CD14-positive monocyte (primary cell): ENCODE results near the gene SRRM3. TPM values are rescaled to one million over a fixed set of nuclear protein-coding genes. Genes with fewer than 3 reads are reported as not detected.

Experiments
- DNase-seq, 3 donors: peaks; one replicate each; pipeline ENCODE4 v3.0.0-alpha.2; 2011 to 2022
- H2AFZ ChIP-seq: 2 replicates; pipeline ENCODE4 v1.6.0; 2012; ENCODE audit warnings: mild to moderate bottlenecking, low read depth, low read length, inconsistent platforms; ENCODE audit not compliant: insufficient read depth, poor library complexity, severe bottlenecking
- H3K27ac ChIP-seq, 2 donors: 1 replicate in 1 of 2; 2 replicates in 1 of 2; pipeline ENCODE4 v1.5.1; 2012 to 2013; ENCODE audit warnings: low read length in 2 of 2, control low read depth in 1 of 2, inconsistent platforms in 1 of 2, low read depth in 1 of 2, mild to moderate bottlenecking in 1 of 2
- H3K27me3 ChIP-seq, 2 donors: one replicate each; pipeline versions ENCODE4 v1.6.0 to v1.6.1; 2011 to 2013; ENCODE audit warnings: low read length in 2 of 2; ENCODE audit not compliant: control insufficient read depth in 2 of 2, insufficient read depth in 2 of 2
- H3K36me3 ChIP-seq, 2 donors: replicated peaks in 1 of 2; 1 replicate in 1 of 2; 2 replicates in 1 of 2; pipeline versions ENCODE4 v1.5.1 to v1.6.1; 2012 to 2013; ENCODE audit warnings: low read length in 2 of 2, control low read depth in 1 of 2, inconsistent platforms in 1 of 2, mild to moderate bottlenecking in 1 of 2; ENCODE audit not compliant: insufficient read depth in 2 of 2, control insufficient read depth in 1 of 2
- H3K4me1 ChIP-seq, 2 donors: 1 replicate in 1 of 2; 2 replicates in 1 of 2; pipeline versions ENCODE4 v1.5.1 to v1.6.1; 2012 to 2013; ENCODE audit warnings: low read length in 2 of 2, control low read depth in 1 of 2, inconsistent platforms in 1 of 2, mild to moderate bottlenecking in 1 of 2, moderate library complexity in 1 of 2; ENCODE audit not compliant: insufficient read depth in 2 of 2, control insufficient read depth in 1 of 2
- H3K4me2 ChIP-seq: replicated peaks from 2 replicates; pipeline ENCODE3; 2012; ENCODE audit warnings: low read length, moderate library complexity, mild to moderate bottlenecking; ENCODE audit not compliant: poor library complexity, severe bottlenecking; ENCODE audit errors: extremely low read depth
- H3K4me3 ChIP-seq, 3 experiments: fragments of 200-600 bp in 1 of 3; sonication (generic) in 1 of 3; replicated peaks in 1 of 3; 1 replicate in 2 of 3; 2 replicates in 1 of 3; pipeline ENCODE4 v1.5.1; 2011 to 2013; ENCODE audit warnings: low read length in 3 of 3, mild to moderate bottlenecking in 3 of 3, control low read depth in 2 of 3, low read depth in 2 of 3, inconsistent platforms in 1 of 3, moderate library complexity in 1 of 3
- H3K79me2 ChIP-seq: 2 replicates; pipeline ENCODE4 v1.6.0; 2012; ENCODE audit warnings: mild to moderate bottlenecking, control low read depth, inconsistent platforms, low read length, moderate library complexity; ENCODE audit not compliant: insufficient read depth
- H3K9ac ChIP-seq: 2 replicates; pipeline ENCODE4 v1.6.0; 2017; ENCODE audit warnings: low read length, mild to moderate bottlenecking; ENCODE audit not compliant: insufficient read depth, poor library complexity, severe bottlenecking
- H3K9me3 ChIP-seq, 2 donors: replicated peaks in 1 of 2; 1 replicate in 1 of 2; 2 replicates in 1 of 2; pipeline versions ENCODE4 v1.5.1 to v1.6.1; 2012 to 2013; ENCODE audit warnings: low read length in 2 of 2, control low read depth in 1 of 2; ENCODE audit not compliant: control insufficient read depth in 1 of 2, insufficient read depth in 1 of 2
- H4K20me1 ChIP-seq: 2 replicates; pipeline ENCODE4 v1.6.0; 2012; ENCODE audit warnings: mild to moderate bottlenecking, low read length, control low read depth, moderate library complexity; ENCODE audit not compliant: insufficient read depth
- H3K27ac Mint-ChIP-seq, 7 donors: one replicate each; pipeline ENCODE4 v1.8.0; 2020; ENCODE audit warnings: mild to moderate bottlenecking in 7 of 7, mixed read lengths in 7 of 7, moderate library complexity in 6 of 7, inconsistent platforms in 2 of 7
- H3K27me3 Mint-ChIP-seq, 3 donors: one replicate each; pipeline ENCODE4 v1.8.0; 2021 to 2022; ENCODE audit warnings: low read depth in 3 of 3, mild to moderate bottlenecking in 3 of 3, mixed read lengths in 3 of 3, moderate library complexity in 3 of 3, inconsistent platforms in 1 of 3
- H3K36me3 Mint-ChIP-seq, 2 donors: one replicate each; pipeline ENCODE4 v1.8.0; 2020; ENCODE audit warnings: mixed read lengths in 2 of 2, inconsistent platforms in 1 of 2, mild to moderate bottlenecking in 1 of 2
- H3K4me1 Mint-ChIP-seq: one replicate; pipeline ENCODE4 v1.8.0; 2020; ENCODE audit warnings: mild to moderate bottlenecking, mixed read lengths
- H3K4me3 Mint-ChIP-seq, 2 donors: one replicate each; pipeline ENCODE4 v1.8.0; 2020; ENCODE audit warnings: mild to moderate bottlenecking in 2 of 2, mixed read lengths in 2 of 2, moderate library complexity in 1 of 2
- H3K9me3 Mint-ChIP-seq, 7 donors: one replicate each; pipeline ENCODE4 v1.8.0; 2020 to 2022; ENCODE audit warnings: mixed read lengths in 7 of 7, mild to moderate bottlenecking in 6 of 7, moderate library complexity in 6 of 7, inconsistent platforms in 2 of 7
- CTCF ChIP-seq: fragments of 200-600 bp; IDR thresholded peaks from one replicate; pipeline ENCODE4 v1.8.0; 2022; ENCODE audit warnings: antibody characterized with exemption, mild to moderate bottlenecking
- WGBS: methylation state at CpG from one replicate; pipeline ENCODE4 v1.1.5; 2013; ENCODE audit warnings: missing lambda C conversion rate; ENCODE audit not compliant: insufficient coverage; 5-methylcytosine and 5-hydroxymethylcytosine counted together
- intact Hi-C, 2 donors: fragments of 100-400 bp; cut with micrococcal nuclease; formaldehyde crosslinking; loops; one replicate each; pipeline versions ENCODE4 v1.15.0 to v1.15.1; 2023
- polyA plus RNA-seq, 3 donors: library from polyadenylated mRNA; depleted of rRNA in 1 of 3; unstranded in 2 of 3; stranded (reverse) in 1 of 3; fragments of 300-500 nt in 2 of 3; fragments of >200 nt in 1 of 3; fragmentation: Illumina TruSeq in 2 of 3; gene quantifications; 1 replicate in 2 of 3; 2 replicates in 1 of 3; pipeline ENCODE4 v1.2.3, GENCODE V29; 2012 to 2021

The SRRM3 gene
- polyA plus RNA-seq, 3 donors = not detected

GRCh38 chr7:76230214-76230613 is 28.5 kb downstream of the SRRM3 start:
- H3K4me2 ChIP-seq = no peak overlapping the region
- H4K20me1 ChIP-seq = no peaks in the 10 kb centered on the region
- peaks cover 0 to 16% (median 5%) of the 10 kb centered on the region in 7 donors for H3K9me3 Mint-ChIP-seq
- no peaks in the 10 kb centered on the region for H3K36me3 Mint-ChIP-seq
- H3K27me3 Mint-ChIP-seq = peaks cover 25 to 33% (median 25%) of the 10 kb centered on the region in 3 donors
- H3K27me3 ChIP-seq = peaks cover 0 to 11% of the 10 kb centered on the region in 2 donors
- H3K27ac Mint-ChIP-seq = no peak overlapping the region
- no peaks in the 10 kb centered on the region for H3K36me3 ChIP-seq
- 91% methylated on average over 4 of the region's 5 CpGs for WGBS
- intact Hi-C loops = no loop called here
- H3K9me3 ChIP-seq = no peaks in the 10 kb centered on the region
- H3K4me1 ChIP-seq = peaks cover 4 to 7% of the 10 kb centered on the region in 2 donors
- H3K79me2 ChIP-seq = no peaks in the 10 kb centered on the region
- no peak overlapping the region for H3K9ac ChIP-seq
- no peak for TF ChIP-seq CTCF
- no peak overlapping the region for H2AFZ ChIP-seq
- no peak overlapping the region for H3K4me3 ChIP-seq
- H3K4me1 Mint-ChIP-seq = peaks cover 11% of the 10 kb centered on the region
- no peak overlapping the region for H3K27ac ChIP-seq
- no peak overlapping the region for H3K4me3 Mint-ChIP-seq
- no peak for DNase-seq

- H3K27me3 Mint-ChIP-seq = peaks cover 28 to 35% (median 28%) of the 10 kb centered on the region in 3 donors
- peaks cover 0 to 21% (median 7%) of the 10 kb centered on the region in 7 donors for H3K9me3 Mint-ChIP-seq
- WGBS = 76% methylated on average over 5 of the region's 6 CpGs
- H3K27me3 ChIP-seq = peaks cover 0 to 11% of the 10 kb centered on the region in 2 donors
- H3K79me2 ChIP-seq = no peaks in the 10 kb centered on the region
- H3K36me3 ChIP-seq = no peaks in the 10 kb centered on the region
- H3K36me3 Mint-ChIP-seq = no peaks in the 10 kb centered on the region
- TF ChIP-seq CTCF = no peak
- H3K27ac Mint-ChIP-seq = no peak overlapping the region
- H3K4me3 ChIP-seq = no peak overlapping the region
- no peaks in the 10 kb centered on the region for H3K9me3 ChIP-seq
- DNase-seq = no peak
- peaks cover 4 to 8% of the 10 kb centered on the region in 2 donors for H3K4me1 ChIP-seq
- no peak overlapping the region for H3K4me2 ChIP-seq
- no peaks in the 10 kb centered on the region for H4K20me1 ChIP-seq
- peaks cover 14% of the 10 kb centered on the region for H3K4me1 Mint-ChIP-seq
- H3K27ac ChIP-seq = no peak overlapping the region
- no peak overlapping the region for H3K9ac ChIP-seq
- H3K4me3 Mint-ChIP-seq = no peak overlapping the region
- no peak overlapping the region for H2AFZ ChIP-seq
- intact Hi-C loops = no loop called here
Observed at GRCh38 chr7:76231071-76231470, 29.4 kb downstream of the SRRM3 start.
